Liver (tissue), 9 donors: Measurements from ENCODE around the gene UNC79. TPM values are rescaled to one million over a fixed set of nuclear protein-coding genes. Genes with fewer than 3 reads are reported as not detected.

Experiments used
- DNase-seq: peaks from one replicate; pipeline ENCODE4 v3.0.0-alpha.2; 2017; ENCODE audit warnings: low spot score
- H3K27ac ChIP-seq, 2 donors: one replicate each; pipeline ENCODE4 v1.7.0; 2013; ENCODE audit warnings: inconsistent platforms in 2 of 2, low read length in 2 of 2, control low read depth in 1 of 2, low read depth in 1 of 2, mild to moderate bottlenecking in 1 of 2
- H3K27me3 ChIP-seq, 4 donors: one replicate each; pipeline versions ENCODE4 v1.6.1 to v1.7.0; 2013; ENCODE audit warnings: low read length in 3 of 4, inconsistent platforms in 1 of 4, mild to moderate bottlenecking in 1 of 4, moderate library complexity in 1 of 4; ENCODE audit not compliant: control insufficient read depth in 4 of 4, insufficient read depth in 4 of 4
- H3K36me3 ChIP-seq, 4 donors: one replicate each; pipeline versions ENCODE4 v1.6.1 to v1.7.0; 2013; ENCODE audit warnings: low read length in 3 of 4, mild to moderate bottlenecking in 3 of 4, low read depth in 1 of 4, moderate library complexity in 1 of 4; ENCODE audit not compliant: control insufficient read depth in 4 of 4, insufficient read depth in 3 of 4
- H3K4me1 ChIP-seq, 4 donors: one replicate each; pipeline versions ENCODE4 v1.6.1 to v1.7.0; 2013; ENCODE audit warnings: low read length in 3 of 4, mild to moderate bottlenecking in 3 of 4, moderate library complexity in 1 of 4; ENCODE audit not compliant: control insufficient read depth in 4 of 4, insufficient read depth in 4 of 4
- H3K4me3 ChIP-seq, 3 donors: one replicate each; pipeline versions ENCODE4 v1.6.1 to v1.7.0; 2013; ENCODE audit warnings: low read length in 3 of 3, control low read depth in 1 of 3, low read depth in 1 of 3, mild to moderate bottlenecking in 1 of 3
- H3K9ac ChIP-seq, 2 donors: one replicate each; pipeline ENCODE4 v1.7.0; 2013; ENCODE audit warnings: low read length in 2 of 2, mild to moderate bottlenecking in 2 of 2, moderate library complexity in 2 of 2, control low read depth in 1 of 2, low read depth in 1 of 2
- H3K9me3 ChIP-seq, 4 donors: one replicate each; pipeline versions ENCODE4 v1.6.1 to v1.7.0; 2013; ENCODE audit warnings: low read length in 3 of 4; ENCODE audit not compliant: control insufficient read depth in 4 of 4
- ATF3 ChIP-seq: IDR thresholded peaks from 2 replicates; pipeline ENCODE4 v1.6.1; 2016; ENCODE audit warnings: antibody characterized with exemption
- EGR1 ChIP-seq, 2 donors: IDR thresholded peaks; 2 replicates each; pipeline ENCODE4 v1.6.1; 2016 to 2018; ENCODE audit warnings: antibody characterized with exemption in 2 of 2, low read depth in 2 of 2
- FOXA1 ChIP-seq: IDR thresholded peaks from 2 replicates; pipeline ENCODE4 v1.6.1; 2016; ENCODE audit warnings: antibody characterized with exemption
- FOXA2 ChIP-seq: IDR thresholded peaks from 2 replicates; pipeline ENCODE4 v1.6.1; 2016; ENCODE audit warnings: antibody characterized with exemption
- GABPA ChIP-seq, 2 donors: IDR thresholded peaks in 1 of 2; conservative IDR thresholded peaks in 1 of 2; 2 replicates each; pipeline ENCODE4 v1.6.1; 2016; ENCODE audit warnings: antibody characterized with exemption in 2 of 2, mild to moderate bottlenecking in 1 of 2, moderate library complexity in 1 of 2
- HNF4A ChIP-seq, 2 donors: conservative IDR thresholded peaks; 2 replicates each; pipeline ENCODE4 v1.6.1; 2016; ENCODE audit warnings: antibody characterized with exemption in 2 of 2, mild to moderate bottlenecking in 2 of 2
- HNF4G ChIP-seq: IDR thresholded peaks from 2 replicates; pipeline ENCODE4 v1.6.1; 2016; ENCODE audit warnings: antibody characterized with exemption
- JUND ChIP-seq, 2 donors: IDR thresholded peaks; 2 replicates each; pipeline ENCODE4 v1.6.1; 2016; ENCODE audit warnings: antibody characterized with exemption in 2 of 2
- MAX ChIP-seq: IDR thresholded peaks from 2 replicates; pipeline ENCODE4 v1.6.1; 2016; ENCODE audit warnings: antibody characterized with exemption
- NR2F2 ChIP-seq: IDR thresholded peaks from 2 replicates; pipeline ENCODE4 v1.6.1; 2016; ENCODE audit warnings: antibody characterized with exemption
- RAD21 ChIP-seq, 2 donors: IDR thresholded peaks; 2 replicates each; pipeline ENCODE4 v1.6.1; 2016; ENCODE audit warnings: antibody characterized with exemption in 2 of 2, mild to moderate bottlenecking in 2 of 2
- RXRA ChIP-seq, 2 donors: IDR thresholded peaks; 2 replicates each; pipeline ENCODE4 v1.6.1; 2017 to 2018; ENCODE audit warnings: antibody characterized with exemption in 2 of 2, mild to moderate bottlenecking in 1 of 2
- SP1 ChIP-seq: IDR thresholded peaks from 2 replicates; pipeline ENCODE4 v1.6.1; 2018; ENCODE audit warnings: antibody characterized with exemption, mild to moderate bottlenecking
- TAF1 ChIP-seq: conservative IDR thresholded peaks from 2 replicates; pipeline ENCODE4 v1.6.1; 2016; ENCODE audit warnings: antibody characterized with exemption, mild to moderate bottlenecking
- YY1 ChIP-seq: IDR thresholded peaks from 2 replicates; pipeline ENCODE4 v1.6.1; 2016; ENCODE audit warnings: antibody characterized with exemption, mild to moderate bottlenecking
- ZBTB33 ChIP-seq: IDR thresholded peaks from 2 replicates; pipeline ENCODE4 v1.6.1; 2016; ENCODE audit warnings: antibody characterized with exemption
- WGBS: extraction: QIAGEN DNeasy Blood & Tissue Kit; methylation state at CpG from one replicate; pipeline ENCODE4 v1.1.7; 2013; 5-methylcytosine and 5-hydroxymethylcytosine counted together
- polyA plus RNA-seq, 2 donors: library from polyadenylated mRNA; stranded (reverse) in 1 of 2; unstranded in 1 of 2; fragments of 200-250 nt in 1 of 2; fragments of >200 nt in 1 of 2; fragmentation: Nextera tagmentation in 1 of 2; extraction: Ambion mirVana in 1 of 2; gene quantifications; one replicate each; pipeline versions ENCODE4 v1.2.1 to v1.2.3, GENCODE V29; 2013 to 2015
- total RNA-seq, 2 donors: library from RNA; depleted of rRNA; stranded (reverse); fragments of >200 nt; gene quantifications; one replicate each; pipeline ENCODE4 v1.2.3, GENCODE V29; 2014
- TF ChIP-seq, protein P1 (sequence below): fragments of 150-350 bp; IDR thresholded peaks from 2 replicates; pipeline ENCODE4 v1.5.1; 2017; ENCODE audit warnings: improper control_type of control experiment, low read depth, low read length; ENCODE audit not compliant: missing input control
- TF ChIP-seq, protein P2 (sequence below): IDR thresholded peaks from 2 replicates; pipeline ENCODE4 v1.6.1; 2016; ENCODE audit warnings: antibody characterized with exemption, mild to moderate bottlenecking
- donor health status: healthy.
- donor health status: healthy.
- donor health status: healthy.
- donor health status: healthy.
- donor health status: healthy.

The UNC79 gene
- total and polyA plus RNA-seq, 4 donors, result 0.01 to 0.08 (median 0.05) TPM; not detected in 1

DNA sequence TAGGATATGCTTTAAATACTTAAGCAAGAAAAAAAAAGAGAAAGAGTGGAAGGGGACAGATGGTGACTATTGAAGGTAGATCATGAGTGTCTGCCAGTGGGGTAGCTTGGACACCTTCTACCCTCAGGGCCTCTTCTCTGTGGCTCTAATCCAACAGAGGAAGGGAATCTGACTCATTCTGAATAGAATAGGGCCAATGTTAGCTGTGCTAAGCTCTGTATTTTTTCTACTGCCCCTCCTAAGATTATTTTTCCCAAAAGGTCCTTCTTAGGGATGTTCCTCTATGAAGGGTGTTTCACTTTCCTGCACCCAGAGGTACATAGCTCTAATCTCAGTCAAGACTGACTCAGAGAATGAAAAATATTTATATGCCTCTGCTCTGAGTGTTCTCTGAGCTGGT lies 25.6 kb downstream of the UNC79 start:
- no peak overlapping the region for H3K4me3 ChIP-seq
- H3K36me3 ChIP-seq, result no peaks in the 10 kb centered on the region
- peaks cover 0 to 3% (median 1%) of the 10 kb centered on the region in 4 donors for H3K27me3 ChIP-seq
- no peak for DNase-seq
- no peaks in the 10 kb centered on the region for H3K9me3 ChIP-seq
- no peaks in the 10 kb centered on the region for H3K4me1 ChIP-seq
- no peak overlapping the region for H3K9ac ChIP-seq
- TF ChIP-seq EGR1 (IDR thresholded peaks at IDR 0.05; ENCODE audit: low read depth in 2 of 2) (no peak), ZBTB33 (no peak), RAD21 (IDR thresholded peaks at IDR 0.05) (no peak), FOXA2 (no peak), HNF4A (conservative IDR thresholded peaks at IDR 0.05) (no peak)
- no peak overlapping the region for H3K27ac ChIP-seq

GRCh38 chr14:93458234-93458633 lies 27.5 kb downstream of the UNC79 start:
- WGBS, result 83% methylated on average over 1 of the region's 1 CpG
- no peak for DNase-seq
- no peak overlapping the region for H3K9ac ChIP-seq
- no peaks in the 10 kb centered on the region for H3K36me3 ChIP-seq
- H3K4me3 ChIP-seq, result no peak overlapping the region
- H3K27me3 ChIP-seq, result peaks cover 0 to 3% (median 1%) of the 10 kb centered on the region in 4 donors
- H3K4me1 ChIP-seq, result no peaks in the 10 kb centered on the region
- H3K9me3 ChIP-seq, result no peaks in the 10 kb centered on the region
- H3K27ac ChIP-seq, result no peak overlapping the region
- TF ChIP-seq SP1 (no peak), EGR1 (IDR thresholded peaks at IDR 0.05; ENCODE audit: low read depth in 2 of 2) (no peak), HNF4A (conservative IDR thresholded peaks at IDR 0.05) (no peak), MAX (no peak), ATF3 (no peak), HNF4G (no peak), FOXA1 (no peak), GABPA (IDR thresholded peaks at IDR 0.05 in 1 of 2, conservative IDR thresholded peaks at IDR 0.05 in 1 of 2) (no peak), RXRA (IDR thresholded peaks at IDR 0.05) (no peak), NR2F2 (no peak), JUND (IDR thresholded peaks at IDR 0.05) (no peak), FOXA2 (no peak), RAD21 (IDR thresholded peaks at IDR 0.05) (no peak), TAF1 (no peak), ZBTB33 (no peak), YY1 (no peak)
- TF ChIP-seq, protein P1, sequence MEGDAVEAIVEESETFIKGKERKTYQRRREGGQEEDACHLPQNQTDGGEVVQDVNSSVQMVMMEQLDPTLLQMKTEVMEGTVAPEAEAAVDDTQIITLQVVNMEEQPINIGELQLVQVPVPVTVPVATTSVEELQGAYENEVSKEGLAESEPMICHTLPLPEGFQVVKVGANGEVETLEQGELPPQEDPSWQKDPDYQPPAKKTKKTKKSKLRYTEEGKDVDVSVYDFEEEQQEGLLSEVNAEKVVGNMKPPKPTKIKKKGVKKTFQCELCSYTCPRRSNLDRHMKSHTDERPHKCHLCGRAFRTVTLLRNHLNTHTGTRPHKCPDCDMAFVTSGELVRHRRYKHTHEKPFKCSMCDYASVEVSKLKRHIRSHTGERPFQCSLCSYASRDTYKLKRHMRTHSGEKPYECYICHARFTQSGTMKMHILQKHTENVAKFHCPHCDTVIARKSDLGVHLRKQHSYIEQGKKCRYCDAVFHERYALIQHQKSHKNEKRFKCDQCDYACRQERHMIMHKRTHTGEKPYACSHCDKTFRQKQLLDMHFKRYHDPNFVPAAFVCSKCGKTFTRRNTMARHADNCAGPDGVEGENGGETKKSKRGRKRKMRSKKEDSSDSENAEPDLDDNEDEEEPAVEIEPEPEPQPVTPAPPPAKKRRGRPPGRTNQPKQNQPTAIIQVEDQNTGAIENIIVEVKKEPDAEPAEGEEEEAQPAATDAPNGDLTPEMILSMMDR, result no peak
- TF ChIP-seq, protein P2, sequence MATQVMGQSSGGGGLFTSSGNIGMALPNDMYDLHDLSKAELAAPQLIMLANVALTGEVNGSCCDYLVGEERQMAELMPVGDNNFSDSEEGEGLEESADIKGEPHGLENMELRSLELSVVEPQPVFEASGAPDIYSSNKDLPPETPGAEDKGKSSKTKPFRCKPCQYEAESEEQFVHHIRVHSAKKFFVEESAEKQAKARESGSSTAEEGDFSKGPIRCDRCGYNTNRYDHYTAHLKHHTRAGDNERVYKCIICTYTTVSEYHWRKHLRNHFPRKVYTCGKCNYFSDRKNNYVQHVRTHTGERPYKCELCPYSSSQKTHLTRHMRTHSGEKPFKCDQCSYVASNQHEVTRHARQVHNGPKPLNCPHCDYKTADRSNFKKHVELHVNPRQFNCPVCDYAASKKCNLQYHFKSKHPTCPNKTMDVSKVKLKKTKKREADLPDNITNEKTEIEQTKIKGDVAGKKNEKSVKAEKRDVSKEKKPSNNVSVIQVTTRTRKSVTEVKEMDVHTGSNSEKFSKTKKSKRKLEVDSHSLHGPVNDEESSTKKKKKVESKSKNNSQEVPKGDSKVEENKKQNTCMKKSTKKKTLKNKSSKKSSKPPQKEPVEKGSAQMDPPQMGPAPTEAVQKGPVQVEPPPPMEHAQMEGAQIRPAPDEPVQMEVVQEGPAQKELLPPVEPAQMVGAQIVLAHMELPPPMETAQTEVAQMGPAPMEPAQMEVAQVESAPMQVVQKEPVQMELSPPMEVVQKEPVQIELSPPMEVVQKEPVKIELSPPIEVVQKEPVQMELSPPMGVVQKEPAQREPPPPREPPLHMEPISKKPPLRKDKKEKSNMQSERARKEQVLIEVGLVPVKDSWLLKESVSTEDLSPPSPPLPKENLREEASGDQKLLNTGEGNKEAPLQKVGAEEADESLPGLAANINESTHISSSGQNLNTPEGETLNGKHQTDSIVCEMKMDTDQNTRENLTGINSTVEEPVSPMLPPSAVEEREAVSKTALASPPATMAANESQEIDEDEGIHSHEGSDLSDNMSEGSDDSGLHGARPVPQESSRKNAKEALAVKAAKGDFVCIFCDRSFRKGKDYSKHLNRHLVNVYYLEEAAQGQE, result no peak
